Measurements from ENCODE around the gene TNFRSF4.

DNA sequence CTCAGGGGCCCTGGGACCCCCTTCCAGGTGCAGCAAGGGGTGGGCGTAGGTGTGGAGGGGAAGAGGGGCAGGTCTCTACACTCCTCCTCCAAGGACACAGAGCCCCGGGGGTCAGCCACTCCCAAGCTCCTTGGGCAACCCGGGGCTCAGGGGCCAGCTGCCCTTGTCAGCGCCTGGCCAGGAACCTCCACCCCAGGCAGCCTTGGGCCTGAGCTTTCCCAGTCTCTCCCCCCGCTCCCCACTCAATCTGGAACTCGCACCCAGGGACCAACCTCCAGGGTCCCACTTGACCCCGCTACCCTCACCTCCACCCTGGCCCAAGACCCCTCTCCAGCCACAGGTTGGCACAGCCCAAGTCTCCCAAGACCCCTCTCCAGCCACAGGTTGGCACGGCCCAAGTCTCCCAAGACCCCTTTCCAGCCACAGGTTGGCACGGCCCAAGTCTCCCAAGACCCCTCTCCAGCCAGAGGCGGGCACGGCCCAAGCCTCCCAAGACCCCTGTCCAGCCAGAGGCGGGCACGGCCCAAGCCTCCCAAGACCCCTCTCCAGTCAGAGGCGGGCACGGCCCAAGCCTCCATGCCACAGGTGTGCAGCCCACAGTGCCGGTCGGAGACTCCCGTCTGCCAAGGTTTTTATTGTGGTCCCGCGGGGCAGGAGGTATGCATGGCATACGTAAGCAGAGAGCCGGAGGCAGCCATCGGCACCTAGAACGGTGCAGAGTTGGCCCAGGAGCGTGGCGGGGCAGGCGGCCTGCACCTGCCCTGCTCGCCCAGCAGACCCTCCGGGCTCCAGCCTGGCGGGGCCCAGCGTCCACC is 3.0 kb downstream of the TNFRSF4 start:
- TF ChIP-seq, protein P1, sequence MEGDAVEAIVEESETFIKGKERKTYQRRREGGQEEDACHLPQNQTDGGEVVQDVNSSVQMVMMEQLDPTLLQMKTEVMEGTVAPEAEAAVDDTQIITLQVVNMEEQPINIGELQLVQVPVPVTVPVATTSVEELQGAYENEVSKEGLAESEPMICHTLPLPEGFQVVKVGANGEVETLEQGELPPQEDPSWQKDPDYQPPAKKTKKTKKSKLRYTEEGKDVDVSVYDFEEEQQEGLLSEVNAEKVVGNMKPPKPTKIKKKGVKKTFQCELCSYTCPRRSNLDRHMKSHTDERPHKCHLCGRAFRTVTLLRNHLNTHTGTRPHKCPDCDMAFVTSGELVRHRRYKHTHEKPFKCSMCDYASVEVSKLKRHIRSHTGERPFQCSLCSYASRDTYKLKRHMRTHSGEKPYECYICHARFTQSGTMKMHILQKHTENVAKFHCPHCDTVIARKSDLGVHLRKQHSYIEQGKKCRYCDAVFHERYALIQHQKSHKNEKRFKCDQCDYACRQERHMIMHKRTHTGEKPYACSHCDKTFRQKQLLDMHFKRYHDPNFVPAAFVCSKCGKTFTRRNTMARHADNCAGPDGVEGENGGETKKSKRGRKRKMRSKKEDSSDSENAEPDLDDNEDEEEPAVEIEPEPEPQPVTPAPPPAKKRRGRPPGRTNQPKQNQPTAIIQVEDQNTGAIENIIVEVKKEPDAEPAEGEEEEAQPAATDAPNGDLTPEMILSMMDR (IDR thresholded peaks at IDR 0.05), result no peak
- TF ChIP-seq POLR2A (IDR thresholded peaks at IDR 0.05) (no peak), POLR2AphosphoS5 (IDR thresholded peaks at IDR 0.05) (no peak), EP300 (IDR thresholded peaks at IDR 0.05) (no peak)
